Thymus (tissue), 11 donors: ENCODE data around the gene SERTM2. TPM values are rescaled to one million over a fixed set of nuclear protein-coding genes. Genes with fewer than 3 reads are reported as not detected.
"Not testable (repeated sequence)": the region's sequence is repeated elsewhere in the genome, so short reads cannot be mapped to it uniquely, and the experiment has no call there.

Experiments
- DNase-seq, 9 donors: peaks; one replicate each; pipeline ENCODE4 v3.0.0-alpha.2; 2013; ENCODE audit warnings: low spot score in 9 of 9, low read depth in 6 of 9, missing footprints in 1 of 9
- H3K27ac ChIP-seq, 2 donors: one replicate each; pipeline ENCODE4 v1.5.1; 2013; ENCODE audit warnings: control low read depth in 1 of 2, low read depth in 1 of 2, low read length in 1 of 2, mild to moderate bottlenecking in 1 of 2, moderate library complexity in 1 of 2
- H3K27me3 ChIP-seq, 2 donors: one replicate each; pipeline ENCODE4 v1.5.1; 2013; ENCODE audit warnings: low read length in 1 of 2; ENCODE audit not compliant: control insufficient read depth in 2 of 2, insufficient read depth in 1 of 2
- H3K36me3 ChIP-seq, 2 donors: one replicate each; pipeline ENCODE4 v1.5.1; 2013; ENCODE audit warnings: low read length in 1 of 2, mild to moderate bottlenecking in 1 of 2, moderate library complexity in 1 of 2; ENCODE audit not compliant: control insufficient read depth in 2 of 2, insufficient read depth in 2 of 2
- H3K4me1 ChIP-seq, 2 donors: one replicate each; pipeline ENCODE4 v1.5.1; 2013; ENCODE audit warnings: low read length in 2 of 2; ENCODE audit not compliant: control insufficient read depth in 2 of 2, insufficient read depth in 2 of 2
- H3K4me3 ChIP-seq, 2 donors: one replicate each; pipeline ENCODE4 v1.5.1; 2013; ENCODE audit warnings: low read length in 2 of 2, control low read depth in 1 of 2, mild to moderate bottlenecking in 1 of 2
- H3K9me3 ChIP-seq, 2 donors: one replicate each; pipeline ENCODE4 v1.5.1; 2013; ENCODE audit warnings: low read length in 1 of 2, mild to moderate bottlenecking in 1 of 2; ENCODE audit not compliant: control insufficient read depth in 2 of 2, insufficient read depth in 1 of 2
- WGBS: extraction: QIAGEN DNeasy Blood & Tissue Kit; methylation state at CpG from one replicate; pipeline ENCODE4 v1.1.7; 2013; 5-methylcytosine and 5-hydroxymethylcytosine counted together
- polyA plus RNA-seq: library from polyadenylated mRNA; stranded (reverse); fragments of 200-250 nt; gene quantifications from one replicate; pipeline ENCODE4 v1.2.3, GENCODE V29; 2013
- total RNA-seq: library from RNA; stranded (reverse); fragments of 120-200 nt; gene quantifications from one replicate; pipeline ENCODE4 v1.2.4, GENCODE V29; 2013
- donor health status: healthy.

The SERTM2 gene
- total and polyA plus RNA-seq, 2 donors = 0.02 to 0.14 TPM

GRCh38 chrX:111521169-111521568, 9.7 kb downstream of the SERTM2 start:
- 97% methylated on average over 1 of the region's 1 CpG for WGBS

GRCh38 chrX:111543212-111543741, 31.8 kb downstream of the SERTM2 start:
- Histone ChIP-seq H3K9me3 (no peaks in the 10 kb centered on the region), H3K4me3 (no peak overlapping the region), H3K4me1 (no peaks in the 10 kb centered on the region), H3K36me3 (no peaks in the 10 kb centered on the region), H3K27me3 (no peaks in the 10 kb centered on the region), H3K27ac (no peak overlapping the region)
- WGBS = 94% methylated on average over 3 of the region's 3 CpGs
- no peak for DNase-seq

More at GRCh38 chrX:111521169-111521568, 9.7 kb downstream of the SERTM2 start:
- H3K4me3 ChIP-seq = no peak overlapping the region
- no peaks in the 10 kb centered on the region for H3K4me1 ChIP-seq
- H3K27ac ChIP-seq = no peak overlapping the region
- no peaks in the 10 kb centered on the region for H3K27me3 ChIP-seq
- DNase-seq = no peak
- no peaks in the 10 kb centered on the region for H3K9me3 ChIP-seq
- no peaks in the 10 kb centered on the region for H3K36me3 ChIP-seq

- H3K36me3 ChIP-seq, H3K4me3 ChIP-seq, H3K4me1 ChIP-seq, H3K27me3 ChIP-seq, DNase-seq, H3K27ac ChIP-seq, H3K9me3 ChIP-seq: not testable (repeated sequence)
- 88% methylated on average over 6 of the region's 6 CpGs for WGBS
These were observed 37.8 kb downstream of the SERTM2 start for GRCh38 chrX:111549235-111549634.

DNA sequence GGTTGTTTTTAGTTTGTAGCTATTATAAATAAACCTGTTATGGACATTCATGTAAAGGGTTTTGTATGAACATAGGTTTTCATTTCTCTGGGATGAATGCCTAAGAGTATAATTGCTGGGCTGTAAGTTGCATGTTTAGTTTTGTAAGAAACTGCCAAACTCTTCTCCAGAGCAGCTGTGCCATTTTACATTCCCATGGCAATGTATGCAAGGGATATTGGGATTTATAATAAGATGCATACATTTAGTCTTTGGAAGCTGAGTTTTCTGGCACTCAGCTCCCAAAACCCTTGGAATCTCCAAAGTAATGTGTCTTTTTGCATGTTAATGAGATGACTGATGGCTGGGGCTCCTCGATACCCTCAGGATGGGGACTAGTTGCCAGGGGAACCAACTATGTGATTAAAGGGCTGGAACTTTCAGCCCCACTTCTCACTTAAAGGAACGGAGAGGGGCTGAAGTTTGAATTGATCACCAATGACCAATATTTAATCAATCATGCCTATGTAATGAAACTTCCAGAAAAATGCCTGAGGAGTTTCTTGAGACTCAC, 44.0 kb downstream of the SERTM2 start:
- H3K9me3 ChIP-seq = no peaks in the 10 kb centered on the region
- H3K4me3 ChIP-seq = no peak overlapping the region
- no peak for DNase-seq
- H3K27ac ChIP-seq = no peak overlapping the region
- H3K4me1 ChIP-seq = no peaks in the 10 kb centered on the region
- no peaks in the 10 kb centered on the region for H3K36me3 ChIP-seq
- no peaks in the 10 kb centered on the region for H3K27me3 ChIP-seq
- 96% methylated on average over 2 of the region's 2 CpGs for WGBS

DNA sequence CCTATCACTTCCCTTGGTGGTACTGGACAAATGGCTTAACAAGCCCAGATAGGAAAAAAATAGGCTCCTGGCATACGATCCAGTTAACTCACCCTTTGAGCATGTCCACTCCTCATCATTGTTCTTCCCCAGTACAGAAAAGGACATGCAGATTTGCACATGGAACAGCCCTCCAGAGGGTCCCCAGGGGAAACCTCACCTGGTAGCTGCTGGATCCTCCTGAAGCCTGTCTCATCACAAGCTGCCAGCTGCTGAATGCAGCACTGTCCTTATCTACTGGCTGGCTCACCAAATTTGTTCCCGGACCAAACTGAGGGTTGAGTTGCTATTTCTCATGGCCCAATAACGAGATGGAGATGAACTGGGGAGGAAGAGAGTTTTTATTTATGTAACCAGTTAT, 49.4 kb downstream of the SERTM2 start:
- Histone ChIP-seq H3K27me3 (no peaks in the 10 kb centered on the region), H3K4me1 (no peaks in the 10 kb centered on the region), H3K9me3 (no peaks in the 10 kb centered on the region), H3K27ac (no peak overlapping the region), H3K4me3 (no peak overlapping the region), H3K36me3 (no peaks in the 10 kb centered on the region)
- 87% methylated on average over 3 of the region's 3 CpGs for WGBS
- no peak for DNase-seq

GRCh38 chrX:111561851-111562250, 50.4 kb downstream of the SERTM2 start:
- Histone ChIP-seq H3K9me3 (no peaks in the 10 kb centered on the region), H3K4me3 (no peak overlapping the region), H3K27me3 (no peaks in the 10 kb centered on the region), H3K36me3 (no peaks in the 10 kb centered on the region), H3K27ac (no peak overlapping the region), H3K4me1 (no peaks in the 10 kb centered on the region)
- 94% methylated on average over 1 of the region's 1 CpG for WGBS
- DNase-seq = no peak

- no peaks in the 10 kb centered on the region for H3K36me3 ChIP-seq
- 47% methylated on average over 6 of the region's 6 CpGs for WGBS
- H3K4me3 ChIP-seq = no peak overlapping the region
- H3K4me1 ChIP-seq = no peaks in the 10 kb centered on the region
- no peaks in the 10 kb centered on the region for H3K9me3 ChIP-seq
- H3K27me3 ChIP-seq = no peaks in the 10 kb centered on the region
- no peak for DNase-seq
- no peak overlapping the region for H3K27ac ChIP-seq
These were observed 56.3 kb downstream of the SERTM2 start for GRCh38 chrX:111567542-111568255.

DNA sequence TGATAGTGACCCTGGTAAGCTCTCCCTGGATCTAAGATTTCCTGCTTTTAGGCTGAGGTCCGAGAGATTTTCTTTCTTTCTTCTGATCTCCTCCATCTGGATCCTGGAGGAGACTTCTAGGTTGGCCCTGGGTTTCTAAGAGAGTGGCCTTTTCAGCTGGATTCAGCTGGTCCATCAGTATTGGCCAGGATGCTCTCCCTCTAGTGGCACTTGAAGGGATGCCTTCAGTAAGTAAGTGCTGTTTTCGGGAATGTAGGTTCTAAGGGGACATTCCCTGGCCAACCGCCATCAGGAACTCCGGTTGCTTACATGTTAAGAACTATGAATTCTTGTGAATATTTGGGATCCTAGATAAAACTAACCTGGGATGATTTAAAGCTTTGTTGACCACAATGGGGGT, 56.9 kb downstream of the SERTM2 start:
- DNase-seq = no peak
- Histone ChIP-seq H3K9me3 (no peaks in the 10 kb centered on the region), H3K27ac (no peak overlapping the region), H3K4me3 (no peak overlapping the region), H3K27me3 (no peaks in the 10 kb centered on the region), H3K4me1 (no peaks in the 10 kb centered on the region), H3K36me3 (no peaks in the 10 kb centered on the region)
- 90% methylated on average over 4 of the region's 4 CpGs for WGBS

- Histone ChIP-seq H3K4me3 (no peak overlapping the region), H3K36me3 (no peaks in the 10 kb centered on the region), H3K27me3 (no peaks in the 10 kb centered on the region), H3K9me3 (no peaks in the 10 kb centered on the region), H3K4me1 (no peaks in the 10 kb centered on the region), H3K27ac (no peak overlapping the region)
- no peak for DNase-seq
- 81% methylated on average over 1 of the region's 1 CpG for WGBS
These were observed 57.4 kb downstream of the SERTM2 start for GRCh38 chrX:111568817-111569216.
